Measurements from ENCODE around the gene OPRL1.

- TF ChIP-seq EZH2 (IDR thresholded peaks at IDR 0.05; ENCODE audit: low read length, missing control alignments) (no peak), CTCF (conservative IDR thresholded peaks at IDR 0.05 in 1 of 2, IDR thresholded peaks at IDR 0.05 in 1 of 2; ENCODE audit: low read depth in 1 of 2, low read length in 2 of 2) (no peak)
Observed at GRCh38 chr20:64075556-64075955, 4.3 kb upstream of the OPRL1 start.
